Chondrocyte (in vitro differentiated cells): ENCODE measurements around the gene LPP. TPM values are rescaled to one million over a fixed set of nuclear protein-coding genes. Genes with fewer than 3 reads are reported as not detected.

Experiments
- DNase-seq: peaks from one replicate; pipeline ENCODE4 v3.0.0; 2021; ENCODE audit warnings: mixed read lengths, low spot score
- H3K27ac Mint-ChIP-seq: one replicate; pipeline ENCODE4 v1.8.0; 2021; ENCODE audit warnings: mild to moderate bottlenecking, moderate library complexity, mixed read lengths; ENCODE audit not compliant: unreplicated experiment
- H3K27me3 Mint-ChIP-seq: 2 replicates; pipeline ENCODE4 v1.8.0; 2021; ENCODE audit warnings: low read depth, mixed read lengths
- H3K36me3 Mint-ChIP-seq: 2 replicates; pipeline ENCODE4 v1.8.0; 2021; ENCODE audit warnings: low read depth, mixed read lengths
- H3K4me1 Mint-ChIP-seq: 2 replicates; pipeline ENCODE4 v1.8.0; 2021; ENCODE audit warnings: low read depth, mild to moderate bottlenecking, mixed read lengths
- H3K4me3 Mint-ChIP-seq: one replicate; pipeline ENCODE4 v1.8.0; 2021; ENCODE audit warnings: mild to moderate bottlenecking, moderate library complexity, mixed read lengths; ENCODE audit not compliant: unreplicated experiment
- H3K9me3 Mint-ChIP-seq: 2 replicates; pipeline ENCODE4 v1.8.0; 2021; ENCODE audit warnings: low read depth, mixed read lengths
- CTCF ChIP-seq: fragments of 200-600 bp; sonication (generic); IDR thresholded peaks from 2 replicates; pipeline ENCODE4 v1.5.0; 2021; ENCODE audit warnings: antibody characterized with exemption, mild to moderate bottlenecking, moderate library complexity
- total RNA-seq: library from RNA; stranded (reverse); gene quantifications from 3 replicates; pipeline ENCODE4 v1.2.1, GENCODE V29; 2021

The LPP gene
- total RNA-seq, 1 donor from 2014 or later: 295 TPM

- Mint-ChIP-seq H3K4me1 (peaks cover 15% of the 10 kb centered on the region), H3K27ac (no peak overlapping the region), H3K36me3 (no peaks in the 10 kb centered on the region), H3K4me3 (no peak overlapping the region), H3K9me3 (no peaks in the 10 kb centered on the region), H3K27me3 (no peaks in the 10 kb centered on the region)
- no peak for DNase-seq
- no peak for TF ChIP-seq CTCF
These were observed 777.6 kb downstream of the LPP start for GRCh38 chr3:188931531-188931930.

GRCh38 chr3:188934989-188935388 lies 781.0 kb downstream of the LPP start:
- no peak overlapping the region for H3K27ac Mint-ChIP-seq
- DNase-seq: no peak
- no peak for TF ChIP-seq CTCF

DNA sequence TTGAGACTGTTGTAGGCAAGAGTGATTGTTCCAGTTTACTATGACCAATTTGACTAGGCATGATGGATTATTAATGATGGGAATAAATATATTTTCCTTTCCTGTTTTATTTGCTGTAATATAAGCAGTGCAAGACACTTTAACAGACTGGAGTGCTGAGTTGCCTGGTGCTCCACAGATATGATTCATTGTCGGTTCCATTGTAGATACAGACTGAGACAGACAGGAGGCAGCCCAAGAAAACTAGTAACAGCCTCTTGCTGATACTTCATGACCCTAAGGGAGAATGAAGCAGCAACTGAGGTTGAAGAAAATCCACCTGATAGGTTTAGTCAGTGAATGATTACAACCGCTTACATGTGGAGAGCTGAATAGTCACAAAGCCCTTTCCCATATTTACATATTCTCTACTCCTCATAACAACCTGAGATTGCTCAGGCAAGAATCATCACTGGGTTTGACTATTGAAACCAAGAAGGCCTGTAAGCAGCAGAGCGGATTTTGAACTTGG lies 782.7 kb downstream of the LPP start:
- Mint-ChIP-seq H3K4me1 (peaks cover 16% of the 10 kb centered on the region), H3K36me3 (peaks cover 5% of the 10 kb centered on the region), H3K27ac (no peak overlapping the region), H3K9me3 (no peaks in the 10 kb centered on the region), H3K4me3 (no peak overlapping the region), H3K27me3 (no peaks in the 10 kb centered on the region)
- no peak for TF ChIP-seq CTCF
- DNase-seq: no peak

More at GRCh38 chr3:188934989-188935388, 781.0 kb downstream of the LPP start:
- H3K4me3 Mint-ChIP-seq: no peak overlapping the region
- H3K4me1 Mint-ChIP-seq: peaks cover 7% of the 10 kb centered on the region
- no peaks in the 10 kb centered on the region for H3K9me3 Mint-ChIP-seq
- H3K27me3 Mint-ChIP-seq: no peaks in the 10 kb centered on the region
- peaks cover 5% of the 10 kb centered on the region for H3K36me3 Mint-ChIP-seq

DNA sequence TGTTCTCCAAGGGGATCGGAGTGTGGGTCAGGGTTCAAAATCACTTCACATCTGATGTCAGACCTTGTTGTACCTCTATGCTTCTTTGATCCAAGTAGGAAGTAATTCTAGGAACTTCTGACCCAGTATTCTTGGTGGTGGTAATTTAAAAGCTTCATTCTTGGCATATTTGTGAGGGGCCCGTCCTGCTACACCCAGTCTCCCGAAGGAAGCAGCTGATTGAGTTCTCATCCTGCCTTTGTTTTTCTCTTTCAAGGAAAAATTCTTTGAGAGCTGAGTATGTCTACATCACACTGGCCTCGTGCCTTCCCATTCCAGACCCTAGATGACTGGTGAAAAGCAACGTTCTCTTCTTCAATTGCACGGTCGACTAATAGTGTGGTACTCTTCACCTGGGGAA lies 783.4 kb downstream of the LPP start:
- H3K9me3 Mint-ChIP-seq: no peaks in the 10 kb centered on the region
- H3K36me3 Mint-ChIP-seq: peaks cover 5% of the 10 kb centered on the region
- peaks cover 16% of the 10 kb centered on the region for H3K4me1 Mint-ChIP-seq
- TF ChIP-seq CTCF: no peak
- DNase-seq: no peak
- no peak overlapping the region for H3K27ac Mint-ChIP-seq
- H3K4me3 Mint-ChIP-seq: no peak overlapping the region
- no peaks in the 10 kb centered on the region for H3K27me3 Mint-ChIP-seq

DNA sequence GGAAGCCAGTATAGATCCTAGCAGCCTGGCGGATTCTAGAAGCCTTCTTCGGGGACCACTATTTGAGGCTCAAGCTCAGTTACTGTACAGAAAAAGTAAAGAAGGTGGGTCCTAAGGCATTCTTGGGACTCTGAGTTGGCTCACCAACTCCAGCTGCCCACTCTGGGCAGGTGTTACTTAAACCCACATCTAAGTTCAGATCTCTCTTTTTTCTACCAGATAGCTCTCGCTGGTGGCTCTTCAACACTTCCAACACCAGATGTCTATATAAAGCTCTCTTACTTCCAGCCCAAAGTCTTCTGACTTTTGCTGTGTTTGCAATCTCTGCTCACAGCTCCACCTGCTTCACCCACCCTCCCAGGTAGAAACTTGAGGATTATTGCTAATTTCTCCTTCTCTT lies 785.0 kb downstream of the LPP start:
- Mint-ChIP-seq H3K4me1 (peaks cover 16% of the 10 kb centered on the region), H3K4me3 (no peak overlapping the region), H3K36me3 (peaks cover 5% of the 10 kb centered on the region), H3K9me3 (no peaks in the 10 kb centered on the region), H3K27me3 (no peaks in the 10 kb centered on the region), H3K27ac (no peak overlapping the region)
- no peak for TF ChIP-seq CTCF
- no peak for DNase-seq
